HG02973 (cell line): ENCODE measurements around the gene FNIP1.
"Not testable (repeated sequence)": the region's sequence is repeated elsewhere in the genome, so short reads cannot be mapped to it uniquely, and the experiment has no call there.

Experiments
- ATAC-seq: cut with Tn5 transposase; IDR thresholded peaks from one replicate; pipeline ENCODE4 v1.9.1; 2021; ENCODE audit warnings: moderate library complexity; ENCODE audit not compliant: unreplicated experiment

The FNIP1 gene

GRCh38 chr5:131754363-131754762 is 42.5 kb downstream of the FNIP1 start:
- ATAC-seq: no peak

DNA sequence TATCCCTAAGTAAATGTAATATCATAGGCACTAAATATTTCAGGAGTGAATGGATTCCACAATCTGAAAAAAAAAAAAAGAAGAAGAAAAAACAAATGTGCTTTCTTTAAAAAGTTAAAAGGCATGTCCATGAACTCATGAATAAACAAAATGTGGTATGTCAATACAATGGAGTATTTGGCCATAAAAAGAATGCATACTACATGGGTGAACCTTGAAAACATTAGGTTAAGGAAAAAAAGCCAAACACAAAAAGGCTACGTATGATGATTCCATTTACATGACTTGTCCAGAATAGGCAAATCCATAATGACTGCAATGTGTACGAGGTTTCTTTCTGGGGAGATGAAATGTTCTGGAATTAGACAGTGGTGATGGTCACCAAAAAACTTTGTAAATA is 45.3 kb downstream of the FNIP1 start:
- ATAC-seq: no peak

- ATAC-seq: no peak
These were observed 46.9 kb downstream of the FNIP1 start for GRCh38 chr5:131749723-131750470.

DNA sequence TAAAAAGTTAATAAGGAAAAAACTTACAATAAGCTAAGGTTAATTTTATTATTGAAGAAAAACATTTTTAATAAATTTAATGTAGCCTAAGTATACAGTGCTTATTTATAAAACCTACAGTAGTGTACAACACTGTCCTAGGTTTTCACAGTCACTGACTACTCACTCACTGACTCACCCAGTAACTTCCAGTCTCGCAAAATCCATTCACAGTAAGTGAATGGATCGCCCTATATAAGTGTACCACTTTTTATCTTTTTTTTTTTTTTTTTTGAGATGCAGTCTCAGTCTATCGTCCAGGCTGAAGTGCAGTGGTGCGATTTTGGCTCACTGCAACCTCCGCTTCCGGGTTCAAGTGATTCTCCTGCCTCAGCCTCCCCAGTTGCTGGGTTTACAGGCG is 47.7 kb downstream of the FNIP1 start:
- ATAC-seq: no peak

DNA sequence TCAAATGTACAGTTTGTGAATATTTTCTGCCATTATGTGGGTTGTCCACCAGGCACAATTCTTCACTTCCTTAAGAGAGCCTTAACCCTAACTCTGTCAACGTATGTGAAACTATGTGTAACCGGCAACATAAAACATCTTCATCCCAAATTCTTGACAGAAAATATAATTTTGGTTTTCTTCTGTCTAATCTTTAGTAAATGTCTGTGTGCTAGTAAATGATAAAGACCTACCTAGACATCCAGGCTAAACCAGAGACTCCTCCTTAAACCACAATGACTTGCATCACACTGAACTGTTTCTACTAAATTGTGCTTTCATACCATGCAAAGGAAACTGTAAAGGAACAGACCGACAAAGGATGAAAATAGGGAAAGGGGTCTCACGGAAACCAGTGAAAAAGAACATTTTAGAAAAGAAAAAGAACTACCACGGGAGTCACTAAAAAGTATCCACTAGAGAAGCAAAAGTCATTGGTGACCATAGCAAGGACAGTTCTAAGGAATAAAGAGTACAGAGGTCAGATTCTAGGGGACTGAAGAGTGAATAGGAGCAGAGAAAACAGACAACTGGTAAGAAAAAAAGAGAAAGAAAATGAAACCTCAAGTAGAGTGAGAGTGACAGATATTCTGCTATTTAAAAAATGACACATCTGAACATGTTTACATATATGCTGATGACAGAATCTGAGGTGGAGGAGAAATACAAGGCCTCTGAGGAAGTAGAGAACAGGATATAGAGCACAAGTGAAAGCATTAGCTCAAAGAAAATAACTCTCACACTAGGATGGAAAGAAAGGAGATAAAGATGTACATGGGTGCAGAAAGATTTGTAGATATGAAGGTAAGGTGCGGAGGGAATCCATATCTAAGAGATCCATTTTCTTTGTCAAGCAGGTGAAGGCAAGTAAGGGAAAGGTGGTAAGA is 49.4 kb downstream of the FNIP1 start:
- ATAC-seq: peak; percentile 79

- no peak for ATAC-seq
These were observed 50.4 kb downstream of the FNIP1 start for GRCh38 chr5:131746423-131746822.

GRCh38 chr5:131745703-131746102 is 51.1 kb downstream of the FNIP1 start:
- no peak for ATAC-seq

DNA sequence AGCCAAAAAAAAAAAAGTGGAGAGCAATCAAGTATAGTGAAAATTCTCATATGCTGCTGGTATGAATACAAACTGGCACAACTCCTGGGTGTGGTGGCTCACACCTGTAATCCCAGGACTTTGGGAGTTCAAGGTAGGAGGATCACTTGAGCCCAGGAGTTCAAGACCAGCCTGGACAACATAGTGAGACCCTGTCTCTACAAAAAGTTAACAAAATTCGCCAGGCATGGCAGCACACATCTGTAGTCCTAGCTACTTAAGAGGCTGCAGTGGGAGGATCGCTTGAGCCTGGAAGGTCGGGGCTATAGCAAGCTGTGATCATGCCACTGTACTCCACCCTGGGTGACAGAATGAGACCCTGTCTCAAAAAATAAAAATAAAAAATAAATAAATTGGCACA is 51.7 kb downstream of the FNIP1 start:
- ATAC-seq: no peak

DNA sequence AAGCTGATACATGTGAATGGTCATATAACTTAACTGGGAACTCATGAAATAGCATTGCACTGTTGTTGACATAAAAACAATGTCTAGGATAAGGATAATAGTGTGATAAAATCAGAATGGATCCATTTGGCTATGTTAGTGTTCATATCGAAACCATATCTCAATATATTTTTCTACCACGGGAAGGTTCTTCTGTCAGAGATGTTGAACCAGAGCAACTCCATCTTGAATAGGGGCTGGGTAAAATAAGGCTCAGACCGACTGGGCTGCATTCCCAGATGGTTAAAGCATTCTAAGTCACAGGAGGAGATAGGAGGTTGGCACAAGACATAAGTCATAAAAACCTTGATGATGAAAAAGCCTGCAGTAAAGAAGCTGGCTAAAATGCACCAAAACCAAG is 56.3 kb downstream of the FNIP1 start:
- no peak for ATAC-seq

DNA sequence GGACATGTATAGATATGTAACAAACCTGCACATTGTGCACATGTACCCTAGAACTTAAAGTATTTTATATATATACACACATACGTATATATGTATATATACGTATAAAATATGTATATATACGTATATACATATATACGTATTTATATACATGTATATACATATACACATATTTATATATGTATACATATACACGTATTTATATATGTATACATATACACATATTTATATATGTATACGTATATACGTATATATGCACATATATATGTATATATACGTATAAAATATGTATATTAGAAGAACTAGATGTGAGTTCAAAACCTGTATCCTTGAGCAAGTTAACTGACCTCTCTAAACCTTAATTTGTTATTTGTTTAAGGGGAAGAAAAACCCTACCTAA is 61.4 kb downstream of the FNIP1 start:
- ATAC-seq: no peak

- ATAC-seq: not testable (repeated sequence)
These were observed 61.9 kb downstream of the FNIP1 start for GRCh38 chr5:131734939-131735338.

DNA sequence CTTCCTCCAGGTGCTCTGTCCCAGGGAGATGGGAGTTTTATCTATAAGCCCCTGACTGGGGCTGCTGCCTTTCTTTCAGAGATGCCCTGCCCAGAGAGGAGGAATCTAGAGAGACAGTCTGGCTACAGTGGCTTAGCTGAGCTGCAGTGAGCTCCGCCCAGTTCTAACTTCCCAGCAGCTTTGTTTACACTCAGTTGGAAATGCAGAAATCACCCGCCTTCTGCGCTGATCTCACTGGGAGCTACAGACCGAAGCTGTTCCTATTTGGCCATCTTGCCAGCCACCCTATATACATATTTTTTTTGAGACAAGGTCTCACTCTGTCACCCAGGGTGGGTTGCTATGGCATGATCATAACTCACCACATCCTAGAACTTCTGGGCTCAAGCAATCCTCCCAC is 67.5 kb downstream of the FNIP1 start:
- ATAC-seq: not testable (repeated sequence)

DNA sequence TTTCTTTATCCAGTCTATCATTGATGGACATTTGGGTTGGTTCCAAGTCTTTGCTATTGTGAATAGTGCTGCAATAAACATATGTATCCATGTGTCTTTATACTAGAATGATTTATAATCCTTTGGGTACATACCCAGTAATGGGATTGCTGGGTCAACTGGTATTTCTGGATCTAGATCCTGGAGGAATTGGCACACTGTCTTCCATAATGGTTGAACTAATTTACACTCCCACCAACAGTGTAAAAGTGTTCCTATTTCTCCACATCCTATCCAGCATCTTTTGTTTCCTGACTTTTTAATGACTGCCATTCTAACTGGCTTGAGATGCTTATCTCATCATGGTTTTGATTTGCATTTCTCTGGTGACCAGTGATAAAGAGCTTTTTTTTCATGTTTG is 72.7 kb downstream of the FNIP1 start:
- ATAC-seq: not testable (repeated sequence)

DNA sequence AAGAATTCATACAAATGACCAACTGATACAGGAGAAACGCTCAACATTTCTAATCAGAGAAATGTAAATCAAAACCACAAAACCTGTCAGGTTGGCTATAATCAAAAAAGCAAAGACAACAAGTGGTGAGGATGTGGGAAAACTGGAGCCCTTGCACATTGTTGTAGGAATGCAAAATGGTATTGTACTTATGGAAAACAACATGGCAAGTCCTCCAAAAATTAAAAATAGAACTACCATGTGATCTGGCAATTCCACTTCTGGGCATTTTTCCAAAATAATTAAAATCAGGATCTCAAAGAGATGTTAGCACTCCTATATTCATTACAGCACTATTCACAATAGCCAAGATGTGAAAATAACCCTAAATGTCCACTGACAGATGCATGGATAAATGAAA is 76.1 kb downstream of the FNIP1 start:
- ATAC-seq: no peak

- no peak for ATAC-seq
These were observed 77.3 kb downstream of the FNIP1 start for GRCh38 chr5:131719564-131719963.

GRCh38 chr5:131718487-131719014 is 78.3 kb downstream of the FNIP1 start:
- no peak for ATAC-seq

DNA sequence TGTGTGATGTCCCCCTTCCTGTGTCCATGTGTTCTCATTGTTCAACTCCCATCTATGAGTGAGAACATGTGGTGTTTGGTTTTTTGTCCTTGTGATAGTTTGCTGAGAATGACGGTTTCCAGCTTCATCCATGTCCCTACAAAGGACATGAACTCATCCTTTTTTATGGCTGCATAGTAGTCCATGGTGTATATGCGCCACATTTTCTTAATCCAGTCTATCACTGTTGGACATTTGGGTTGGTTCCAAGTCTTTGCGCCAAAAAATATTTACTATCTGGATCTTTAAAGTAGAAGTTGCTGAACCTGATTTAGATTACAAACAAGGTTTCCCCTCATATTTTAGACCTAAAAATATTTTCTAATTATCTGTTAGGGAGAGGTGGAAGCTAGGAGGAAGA is 79.7 kb downstream of the FNIP1 start:
- ATAC-seq: not testable (repeated sequence)

GRCh38 chr5:131716650-131717049 is 80.2 kb downstream of the FNIP1 start:
- no peak for ATAC-seq

DNA sequence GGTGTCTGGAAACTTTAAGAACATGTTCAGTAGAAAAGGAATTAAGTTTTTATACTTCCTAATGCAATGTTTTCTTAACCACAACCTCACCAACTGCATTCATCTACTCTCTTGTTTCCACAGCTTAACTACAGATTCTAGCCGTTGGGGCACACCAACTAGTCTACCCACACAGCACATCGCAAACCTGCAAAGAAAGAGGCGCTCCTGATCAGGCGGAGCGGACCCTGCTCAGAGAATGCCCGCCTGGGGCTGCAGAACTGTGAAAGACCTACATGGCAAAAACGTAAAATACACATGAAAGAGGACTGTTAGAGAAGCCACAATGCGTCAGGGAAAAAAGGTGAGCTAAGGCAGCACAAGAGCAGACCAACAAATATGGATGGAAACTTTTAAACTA is 86.4 kb downstream of the FNIP1 start:
- ATAC-seq: no peak

DNA sequence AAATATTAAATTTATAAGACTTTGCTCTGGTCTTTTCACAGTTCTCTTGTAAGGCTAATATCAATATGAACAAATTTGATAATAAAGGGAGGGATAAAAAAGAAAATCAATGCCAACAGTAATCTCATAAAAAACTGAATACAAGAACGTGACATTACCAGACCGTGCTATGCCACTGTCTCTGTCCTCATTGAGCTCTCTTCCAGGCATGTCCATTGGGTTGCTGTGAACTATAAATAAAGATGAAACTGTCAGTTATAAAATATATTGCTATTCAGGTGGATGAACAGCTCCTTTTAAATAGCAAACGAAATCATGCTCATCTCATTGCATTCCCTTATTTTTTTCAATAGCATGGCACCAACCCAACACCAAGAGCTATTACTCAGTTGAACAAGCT is 87.8 kb downstream of the FNIP1 start:
- ATAC-seq: no peak

GRCh38 chr5:131706281-131706680 is 90.5 kb downstream of the FNIP1 start:
- ATAC-seq: no peak

GRCh38 chr5:131694926-131695325 is 101.9 kb downstream of the FNIP1 start:
- no peak for ATAC-seq
